Caco-2 (cell line): Measurements from ENCODE around the gene ZNF653. TPM values are rescaled to one million over a fixed set of nuclear protein-coding genes. Genes with fewer than 3 reads are reported as not detected.
A peak's percentile ranks its signal among the peaks of the same experiment; 100 is the strongest.

Source experiments
- Bru-seq: library from RNA; stranded (reverse); fragments of 400-500 nt; gene quantifications from one replicate; lab custom pipeline; 2021; lab: Mats Ljungman, UMichigan
- BruChase-seq, 2 experiments: library from RNA; stranded (reverse); fragments of 400-500 nt; gene quantifications; one replicate each; lab custom pipeline; 2021; lab: Mats Ljungman, UMichigan
- BruUV-seq: library from RNA; stranded (reverse); fragments of 400-500 nt; replicated peaks from 2 replicates; lab custom pipeline; 2021; lab: Mats Ljungman, UMichigan
- CTCF ChIA-PET: fragments of 300-600 bp; sonication (Branson Sonifier 250); formaldehyde crosslinking; loops from one replicate; lab custom pipeline; 2022; ENCODE audit warnings: antibody characterized with exemption; lab: Charles Lee
- POLR2A ChIA-PET: fragments of 300-600 bp; sonication (Branson Sonifier 250); formaldehyde crosslinking; loops from one replicate; lab custom pipeline; 2022; ENCODE audit warnings: antibody characterized with exemption; lab: Charles Lee
- DNase-seq, 2 experiments: peaks; one replicate each; pipeline versions ENCODE4 v3.0.0 to v3.0.0-alpha.2; 2020 to 2022
- H3K27me3 ChIP-seq: replicated peaks from 2 replicates; pipeline ENCODE4 v1.6.0; 2011; ENCODE audit warnings: low read length; ENCODE audit not compliant: control insufficient read depth, insufficient read depth
- H3K36me3 ChIP-seq: 2 replicates; pipeline ENCODE4 v1.5.1; 2011; ENCODE audit warnings: low read length; ENCODE audit not compliant: control insufficient read depth, insufficient read depth
- H3K4me1 ChIP-seq: fragments of 250-450 bp; sonication (Bioruptor Pico); 2 replicates; pipeline ENCODE4 v1.5.1; 2020; ENCODE audit warnings: mild to moderate bottlenecking
- H3K4me3 ChIP-seq: 2 replicates; pipeline ENCODE4 v1.5.1; 2011; ENCODE audit warnings: low read depth, mild to moderate bottlenecking, control low read depth, low read length
- H3K9me3 ChIP-seq: fragments of 250-450 bp; sonication (Bioruptor Pico); 2 replicates; pipeline ENCODE4 v1.5.1; 2020; ENCODE audit warnings: mild to moderate bottlenecking, moderate library complexity
- H3K27ac Mint-ChIP-seq: one replicate; pipeline ENCODE4 v1.8.0; 2022; ENCODE audit warnings: mixed read lengths; ENCODE audit not compliant: unreplicated experiment
- H3K27me3 Mint-ChIP-seq: one replicate; pipeline ENCODE4 v1.8.0; 2022; ENCODE audit warnings: mixed read lengths; ENCODE audit not compliant: insufficient read depth, unreplicated experiment
- H3K36me3 Mint-ChIP-seq: one replicate; pipeline ENCODE4 v1.8.0; 2022; ENCODE audit warnings: mild to moderate bottlenecking, mixed read lengths; ENCODE audit not compliant: insufficient read depth, unreplicated experiment
- H3K4me1 Mint-ChIP-seq: one replicate; pipeline ENCODE4 v1.8.0; 2022; ENCODE audit warnings: low read depth, mixed read lengths; ENCODE audit not compliant: unreplicated experiment
- H3K4me3 Mint-ChIP-seq: one replicate; pipeline ENCODE4 v1.8.0; 2022; ENCODE audit warnings: mild to moderate bottlenecking, moderate library complexity, mixed read lengths; ENCODE audit not compliant: unreplicated experiment
- H3K9me3 Mint-ChIP-seq: one replicate; pipeline ENCODE4 v1.8.0; 2022; ENCODE audit warnings: mixed read lengths; ENCODE audit not compliant: unreplicated experiment
- CTCF ChIP-seq, 2 experiments: fragments of 200-600 bp in 1 of 2; IDR thresholded peaks; 1 replicate in 1 of 2; 2 replicates in 1 of 2; pipeline versions ENCODE4 v1.5.1 to v1.8.0; 2011 to 2022; ENCODE audit warnings: antibody characterized with exemption in 1 of 2, control low read depth in 1 of 2, inconsistent platforms in 1 of 2, low read depth in 1 of 2, low read length in 1 of 2, mild to moderate bottlenecking in 1 of 2, moderate library complexity in 1 of 2; ENCODE audit not compliant: insufficient read depth in 1 of 2, severe bottlenecking in 1 of 2, unreplicated experiment in 1 of 2
- intact Hi-C: fragments of 100-400 bp; cut with micrococcal nuclease; formaldehyde crosslinking; loops from one replicate; pipeline ENCODE4 v1.10.0; 2022; ENCODE audit not compliant: unreplicated experiment
- long read RNA-seq: library from polyadenylated mRNA; stranded (forward); transcript quantifications from one replicate; pipeline ENCODE4 v2.0.0, GENCODE V29; 2022
- total RNA-seq: library from RNA; stranded (reverse); gene quantifications from 2 replicates; pipeline ENCODE4 v1.2.3, GENCODE V29; 2022

Gene ZNF653
- 6.1 and 8.9 TPM in 2 replicates for total RNA-seq
- Bru-seq, nascent RNA: percentile 46 among the genes with signal in this experiment
- percentile 52 among the genes with signal in this experiment for BruChase-seq, experiment 1, labeled RNA remaining after a 2-hour chase
- BruChase-seq, experiment 2, labeled RNA remaining after a 6-hour chase: percentile 51 among the genes with signal in this experiment
- long read RNA-seq, partial matches to known transcripts: 0 of 2 reads
- long read RNA-seq, other reads (novel, unspliced or antisense): 0 of 2 reads

GRCh38 chr19:11505504-11506100 lies at the start of gene ZNF653:
Gene ZNF653, minus strand, starts transcription at chr19:11505839. Its CDS starts 53 bp downstream, at chr19:11505786.
- POLR2A ChIA-PET: interaction anchor here (0.8 to 0.9 kb wide), 2 partner anchors 23 to 131 kb away, joined by 3 read pairs; partner anchors contain the start of genes ECSIT and SWSAP1
- TF ChIP-seq CTCF (IDR thresholded peaks at IDR 0.05; ENCODE audit: insufficient read depth in 1 of 2, low read depth in 1 of 2, low read length in 1 of 2, severe bottlenecking in 1 of 2, unreplicated experiment in 1 of 2): no peak
- H3K4me1 Mint-ChIP-seq: peaks cover 7% of the 10 kb centered on the region
- H3K4me3 ChIP-seq: peak within 1 kb of the TSS; percentile 89
- no peaks in the 10 kb centered on the region for H3K27me3 ChIP-seq
- H3K27me3 Mint-ChIP-seq: no peaks in the 10 kb centered on the region
- intact Hi-C loops: no loop called here
- peak; percentile 93 for DNase-seq
- H3K4me1 ChIP-seq: peaks cover 11% of the 10 kb centered on the region; the same call in 1 of the 2 replicates
- H3K9me3 Mint-ChIP-seq: no peaks in the 10 kb centered on the region
- H3K9me3 ChIP-seq: no peaks in the 10 kb centered on the region
- BruUV-seq: no TSS peak
- H3K36me3 ChIP-seq: no peaks in the 10 kb centered on the region; the same call in 1 of the 2 replicates
- peaks cover 34% of the 10 kb centered on the region for H3K36me3 Mint-ChIP-seq
- peak within 1 kb of the TSS; percentile 81 for H3K4me3 Mint-ChIP-seq
- CTCF ChIA-PET: interaction anchor here (0.6 kb wide), 1 partner anchor 160 kb away, joined by 7 read pairs; no protein-coding TSS in a partner anchor
- peak within 1 kb of the TSS; percentile 95 for H3K27ac Mint-ChIP-seq

GRCh38 chr19:11555246-11555645 lies 49.6 kb upstream of the ZNF653 start:
- Mint-ChIP-seq H3K4me3 (no peak overlapping the region), H3K27ac (no peak overlapping the region), H3K36me3 (peaks cover 18% of the 10 kb centered on the region), H3K4me1 (peaks cover 13% of the 10 kb centered on the region), H3K27me3 (no peaks in the 10 kb centered on the region), H3K9me3 (no peaks in the 10 kb centered on the region)
- H3K36me3 ChIP-seq: no peaks in the 10 kb centered on the region; the same call in 1 of the 2 replicates
- CTCF ChIA-PET: no interaction called here
- no peak for TF ChIP-seq CTCF (IDR thresholded peaks at IDR 0.05; ENCODE audit: insufficient read depth in 1 of 2, low read depth in 1 of 2, low read length in 1 of 2, severe bottlenecking in 1 of 2, unreplicated experiment in 1 of 2)
- H3K4me3 ChIP-seq: no peak overlapping the region
- POLR2A ChIA-PET: no interaction called here
- H3K4me1 ChIP-seq: 0 out of 2 replicates have a peak, but pooled peaks cover 5% of the 10 kb centered on the region
- intact Hi-C loops: loop anchor here (5.0 kb wide), 1 partner anchor 182 kb away; the partner anchor contains the start of gene ZNF823
- no TSS peak for BruUV-seq
- no peak for DNase-seq
- H3K27me3 ChIP-seq: no peaks in the 10 kb centered on the region
- no peaks in the 10 kb centered on the region for H3K9me3 ChIP-seq

GRCh38 chr19:11554160-11554559 lies 48.5 kb upstream of the ZNF653 start:
- Histone ChIP-seq H3K27me3 (no peaks in the 10 kb centered on the region), H3K4me3 (no peak overlapping the region), H3K4me1 (0 out of 2 replicates have a peak, but pooled peaks cover 5% of the 10 kb centered on the region), H3K9me3 (no peaks in the 10 kb centered on the region), H3K36me3 (no peaks in the 10 kb centered on the region; the same call in 1 of the 2 replicates)
- peaks cover 15% of the 10 kb centered on the region for H3K36me3 Mint-ChIP-seq
- H3K9me3 Mint-ChIP-seq: no peaks in the 10 kb centered on the region
- TF ChIP-seq CTCF (IDR thresholded peaks at IDR 0.05; ENCODE audit: insufficient read depth in 1 of 2, low read depth in 1 of 2, low read length in 1 of 2, severe bottlenecking in 1 of 2, unreplicated experiment in 1 of 2): no peak
- no peak for DNase-seq
- no peak overlapping the region for H3K27ac Mint-ChIP-seq
- CTCF ChIA-PET: no interaction called here
- BruUV-seq: no TSS peak
- no peaks in the 10 kb centered on the region for H3K27me3 Mint-ChIP-seq
- POLR2A ChIA-PET: no interaction called here
- H3K4me3 Mint-ChIP-seq: no peak overlapping the region
- intact Hi-C loops: no loop called here
- H3K4me1 Mint-ChIP-seq: peaks cover 9% of the 10 kb centered on the region
